HEK293 (cell line): ENCODE measurements around the gene PPM1E.

Experiments
- CTCF ChIA-PET: fragments of 350-600 bp; formaldehyde crosslinking; extraction: SDS; loops from one replicate; lab custom pipeline; 2021; ENCODE audit warnings: antibody characterized with exemption; lab: Yijun Ruan, JAX
- POLR2A ChIA-PET: fragments of 300-600 bp; formaldehyde crosslinking; extraction: SDS; loops from one replicate; lab custom pipeline; 2020; ENCODE audit warnings: antibody characterized with exemption, inconsistent platforms; lab: Yijun Ruan, JAX
- H3K27ac ChIP-seq: fragments of 200-500 bp; sonication (Bioruptor generic); 2 replicates; pipeline ENCODE4 v1.5.1; 2014; ENCODE audit warnings: low read depth, low read length, control low read depth, inconsistent platforms; ENCODE audit errors: extremely low read depth
- H3K36me3 ChIP-seq, 2 experiments: fragments of 200-500 bp in 1 of 2; sonication (Bioruptor generic) in 1 of 2; 1 replicate in 1 of 2; 2 replicates in 1 of 2; pipeline ENCODE4 v1.5.1; 2014 to 2017; ENCODE audit warnings: inconsistent platforms in 2 of 2, low read length in 2 of 2; ENCODE audit not compliant: control insufficient read depth in 2 of 2, insufficient read depth in 1 of 2
- H3K4me1 ChIP-seq: fragments of 200-500 bp; sonication (Bioruptor generic); 2 replicates; pipeline ENCODE4 v1.5.1; 2014; ENCODE audit warnings: mild to moderate bottlenecking, low read length, inconsistent platforms; ENCODE audit not compliant: control insufficient read depth, insufficient read depth
- H3K4me3 ChIP-seq: 2 replicates; pipeline ENCODE4 v1.5.1; 2011; ENCODE audit warnings: low read depth, mild to moderate bottlenecking, control low read depth, low read length, moderate library complexity
- H3K9me3 ChIP-seq: fragments of 200-500 bp; sonication (Bioruptor generic); 2 replicates; pipeline ENCODE4 v1.5.1; 2014; ENCODE audit warnings: low read depth, low read length, inconsistent platforms; ENCODE audit not compliant: control insufficient read depth, insufficient read depth
- CTCF ChIP-seq: fragments of 450-650 bp; formaldehyde crosslinking; IDR thresholded peaks from 2 replicates; pipeline ENCODE4 v1.5.1; 2016; ENCODE audit warnings: missing biosample characterization, missing genetic modification characterization
- GFI1B ChIP-seq: fragments of 450-650 bp; formaldehyde crosslinking; IDR thresholded peaks from 2 replicates; pipeline ENCODE4 v1.5.1; 2016; ENCODE audit warnings: missing biosample characterization, missing genetic modification characterization
- KLF16 ChIP-seq: fragments of 450-650 bp; formaldehyde crosslinking; IDR thresholded peaks from 2 replicates; pipeline ENCODE4 v1.5.1; 2017; ENCODE audit warnings: missing biosample characterization, missing genetic modification characterization
- KLF17 ChIP-seq: fragments of 450-650 bp; formaldehyde crosslinking; IDR thresholded peaks from 2 replicates; pipeline ENCODE4 v1.5.1; 2016; ENCODE audit warnings: missing biosample characterization, missing genetic modification characterization
- KLF9 ChIP-seq: fragments of 450-650 bp; formaldehyde crosslinking; IDR thresholded peaks from 2 replicates; pipeline ENCODE4 v1.5.1; 2016; ENCODE audit warnings: missing biosample characterization, missing genetic modification characterization, low read depth
- RBAK ChIP-seq: fragments of 450-650 bp; formaldehyde crosslinking; IDR thresholded peaks from 2 replicates; pipeline ENCODE4 v1.5.1; 2016; ENCODE audit warnings: missing biosample characterization, missing genetic modification characterization
- ZFP41 ChIP-seq: fragments of 450-650 bp; formaldehyde crosslinking; IDR thresholded peaks from 2 replicates; pipeline ENCODE4 v1.5.1; 2016; ENCODE audit warnings: missing biosample characterization, missing genetic modification characterization, borderline replicate concordance
- ZFP69B ChIP-seq: fragments of 450-650 bp; formaldehyde crosslinking; IDR thresholded peaks from 2 replicates; pipeline ENCODE4 v1.5.1; 2016; ENCODE audit warnings: missing biosample characterization, missing genetic modification characterization
- ZNF132 ChIP-seq: fragments of 450-650 bp; formaldehyde crosslinking; IDR thresholded peaks from 2 replicates; pipeline ENCODE4 v1.5.1; 2017; ENCODE audit warnings: missing biosample characterization, missing genetic modification characterization, borderline replicate concordance
- ZNF133 ChIP-seq: fragments of 450-650 bp; formaldehyde crosslinking; IDR thresholded peaks from 2 replicates; pipeline ENCODE4 v1.5.1; 2016; ENCODE audit warnings: missing biosample characterization, missing genetic modification characterization
- ZNF174 ChIP-seq: fragments of 450-650 bp; formaldehyde crosslinking; IDR thresholded peaks from 2 replicates; pipeline ENCODE4 v1.5.0; 2017; ENCODE audit warnings: missing biosample characterization, mild to moderate bottlenecking, missing genetic modification characterization
- ZNF362 ChIP-seq: fragments of 450-650 bp; formaldehyde crosslinking; IDR thresholded peaks from 2 replicates; pipeline ENCODE4 v1.5.1; 2016; ENCODE audit warnings: missing biosample characterization, missing genetic modification characterization
- ZNF404 ChIP-seq: fragments of 450-650 bp; formaldehyde crosslinking; IDR thresholded peaks from 2 replicates; pipeline ENCODE4 v1.5.1; 2017; ENCODE audit warnings: missing biosample characterization, missing genetic modification characterization
- ZNF473 ChIP-seq: fragments of 450-650 bp; formaldehyde crosslinking; IDR thresholded peaks from 2 replicates; pipeline ENCODE4 v1.5.1; 2017; ENCODE audit warnings: missing biosample characterization, missing genetic modification characterization
- ZNF510 ChIP-seq: fragments of 450-650 bp; formaldehyde crosslinking; IDR thresholded peaks from 2 replicates; pipeline ENCODE4 v1.5.1; 2018; ENCODE audit warnings: mild to moderate bottlenecking, missing genetic modification characterization, missing biosample characterization; ENCODE audit not compliant: insufficient replicate concordance
- ZNF521 ChIP-seq: fragments of 450-650 bp; formaldehyde crosslinking; IDR thresholded peaks from 2 replicates; pipeline ENCODE4 v1.5.1; 2017; ENCODE audit warnings: missing biosample characterization, mild to moderate bottlenecking, missing genetic modification characterization
- ZNF560 ChIP-seq: fragments of 450-650 bp; formaldehyde crosslinking; IDR thresholded peaks from 2 replicates; pipeline ENCODE4 v1.5.1; 2017; ENCODE audit warnings: missing biosample characterization, missing genetic modification characterization, borderline replicate concordance
- ZNF76 ChIP-seq: fragments of 450-650 bp; formaldehyde crosslinking; IDR thresholded peaks from 2 replicates; pipeline ENCODE4; 2016; ENCODE audit warnings: low read depth, missing biosample characterization, missing genetic modification characterization, borderline replicate concordance
- ZSCAN4 ChIP-seq: fragments of 450-650 bp; formaldehyde crosslinking; IDR thresholded peaks from 2 replicates; pipeline ENCODE4 v1.5.1; 2017; ENCODE audit warnings: missing biosample characterization, missing genetic modification characterization

PPM1E gene

GRCh38 chr17:58991718-58992331, 236.2 kb downstream of the PPM1E start:
- CTCF ChIA-PET: interaction anchor here (0.5 to 1.0 kb wide), 2 partner anchors 13 to 149 kb away, joined by 3 read pairs; no protein-coding TSS in a partner anchor
- H3K27ac ChIP-seq: no peak overlapping the region
- TF ChIP-seq ZNF174: no peak
- no peak for TF ChIP-seq ZFP41 (tag by site-specific recombination)
- TF ChIP-seq ZNF76 (tag by site-specific recombination): no peak
- no peak for TF ChIP-seq ZNF132 (tag by site-specific recombination)
- no peak for TF ChIP-seq ZNF362 (tag by site-specific recombination)
- TF ChIP-seq ZSCAN4 (tag by site-specific recombination): no peak
- no peak for TF ChIP-seq KLF16
- no peak for TF ChIP-seq RBAK
- TF ChIP-seq ZNF521: no peak
- TF ChIP-seq ZNF404 (tag by site-specific recombination): no peak

GRCh38 chr17:58993311-58993710, 237.7 kb downstream of the PPM1E start:
- H3K27ac ChIP-seq: no peak overlapping the region
- H3K4me3 ChIP-seq: no peak overlapping the region
- ChIA-PET CTCF (interaction anchor here (0.5 to 1.2 kb wide), 5 partner anchors 10 to 474 kb away, joined by 3 to 6 read pairs (median 4); no protein-coding TSS in a partner anchor), POLR2A (no interaction called here)
- H3K36me3 ChIP-seq: peaks cover 5 to 9% of the 10 kb centered on the region in 2 experiments
- H3K9me3 ChIP-seq: no peaks in the 10 kb centered on the region
- TF ChIP-seq ZNF560 (tag by site-specific recombination) (no peak), KLF9 (tag by site-specific recombination) (no peak)
- H3K4me1 ChIP-seq: no peaks in the 10 kb centered on the region

More at GRCh38 chr17:58991718-58992331, 236.2 kb downstream of the PPM1E start:
- Histone ChIP-seq H3K4me3 (no peak overlapping the region), H3K9me3 (no peaks in the 10 kb centered on the region), H3K36me3 (peaks cover 4 to 5% of the 10 kb centered on the region in 2 experiments), H3K4me1 (no peaks in the 10 kb centered on the region)
- POLR2A ChIA-PET: interaction anchor here (0.6 to 1.2 kb wide), 2 partner anchors 115 to 218 kb away, joined by 4 to 11 read pairs; partner anchors contain the start of genes SMG8 and TRIM37

GRCh38 chr17:58995247-58995940, 239.7 kb downstream of the PPM1E start:
- ChIA-PET POLR2A (no interaction called here), CTCF (interaction anchor here (0.7 kb wide), 1 partner anchor 476 kb away, joined by 4 read pairs; no protein-coding TSS in a partner anchor)
- H3K36me3 ChIP-seq: peaks cover 19 to 24% of the 10 kb centered on the region in 2 experiments
- H3K27ac ChIP-seq: no peak overlapping the region
- no peak overlapping the region for H3K4me3 ChIP-seq
- no peaks in the 10 kb centered on the region for H3K9me3 ChIP-seq
- no peaks in the 10 kb centered on the region for H3K4me1 ChIP-seq
- TF ChIP-seq ZFP69B (no peak), CTCF (tag by site-specific recombination) (no peak), ZNF473 (no peak), KLF17 (tag by site-specific recombination) (no peak), ZNF133 (tag by site-specific recombination) (no peak), GFI1B (tag by site-specific recombination) (no peak), ZNF510 (no peak)
